ENCODE results near the gene PRPF40A. TPM values are rescaled to one million over a fixed set of nuclear protein-coding genes. Genes with fewer than 3 reads are reported as not detected.

The PRPF40A gene
- total RNA-seq, 6 experiments from 2014 or later: 25.1 to 54.3 (median 40.2) TPM

GRCh38 chr2:152622219-152622618 lies 95.0 kb downstream of the PRPF40A start:
- H3K27ac ChIP-seq: no peak overlapping the region
- H3K9me3 ChIP-seq: no peaks in the 10 kb centered on the region
- WGBS (ENCODE audit: insufficient coverage, low coverage, low lambda C conversion rate, missing lambda C conversion rate): 63% methylated on average over 2 of the region's 3 CpGs
- no peak overlapping the region for H3K4me3 ChIP-seq
- DNase-seq: no peak
- H3K4me1 ChIP-seq: no peaks in the 10 kb centered on the region
- H3K36me3 ChIP-seq: peaks cover 0 to 2% (median 0%) of the 10 kb centered on the region in 4 donors
- intact Hi-C loops (cut with DNase I): no loop called here
- ATAC-seq: no peak
- no peaks in the 10 kb centered on the region for H3K27me3 ChIP-seq
- TF ChIP-seq CTCF (IDR thresholded peaks at IDR 0.05) (no peak), POLR2A (IDR thresholded peaks at IDR 0.05) (no peak)

DNA sequence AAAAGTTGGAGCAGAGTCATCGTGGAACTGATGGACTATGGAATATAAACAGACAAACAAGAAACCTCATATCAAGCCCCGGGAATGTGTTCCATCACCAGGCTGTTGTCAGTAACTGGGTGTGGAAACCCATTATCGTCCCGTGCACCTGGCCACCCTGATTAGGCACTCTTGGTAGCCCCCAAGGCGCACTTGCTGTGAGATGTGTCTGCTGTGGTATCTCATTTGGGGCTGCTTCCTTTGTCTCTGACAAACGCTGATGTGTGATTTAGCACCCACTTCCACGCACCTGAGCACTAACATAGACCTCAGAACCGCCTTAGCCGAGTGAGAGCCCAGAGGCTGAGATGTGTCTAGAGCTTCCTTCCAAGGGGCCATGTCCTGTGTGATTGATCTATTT lies 96.3 kb downstream of the PRPF40A start:
- Histone ChIP-seq H3K9me3 (no peaks in the 10 kb centered on the region), H3K4me1 (no peaks in the 10 kb centered on the region), H3K27ac (no peak overlapping the region), H3K27me3 (no peaks in the 10 kb centered on the region), H3K4me3 (no peak overlapping the region), H3K36me3 (peaks cover 0 to 2% (median 0%) of the 10 kb centered on the region in 4 donors)
- ATAC-seq (no peak), DNase-seq (no peak)
- WGBS (ENCODE audit: insufficient coverage, low coverage, low lambda C conversion rate, missing lambda C conversion rate): 67% methylated on average over 2 of the region's 9 CpGs
- intact Hi-C loops (cut with DNase I): no loop called here
- no peak for TF ChIP-seq CTCF (IDR thresholded peaks at IDR 0.05)
- no peak for TF ChIP-seq POLR2A (IDR thresholded peaks at IDR 0.05)

DNA sequence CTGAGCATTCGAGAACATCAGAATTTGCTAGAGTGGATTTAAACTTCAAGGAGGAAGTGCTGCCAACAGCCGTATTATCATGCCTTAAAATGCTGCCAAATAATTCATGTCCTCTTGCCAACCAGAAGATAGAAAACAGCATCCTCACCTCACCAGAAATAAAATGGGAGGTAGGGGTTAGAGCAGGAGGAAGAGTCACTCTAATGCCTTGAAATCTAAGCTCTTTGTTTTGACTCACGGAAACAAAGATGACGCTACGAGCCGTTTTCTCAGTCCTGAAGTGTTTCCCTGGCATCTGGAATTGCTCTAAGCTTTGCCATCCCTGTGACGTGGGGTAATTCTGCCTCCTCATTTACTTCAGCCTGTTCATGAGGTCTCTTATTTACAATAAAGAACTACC lies 97.1 kb downstream of the PRPF40A start:
- 56% methylated on average over 3 of the region's 7 CpGs for WGBS (ENCODE audit: insufficient coverage, low coverage, low lambda C conversion rate, missing lambda C conversion rate)
- Histone ChIP-seq H3K4me1 (no peaks in the 10 kb centered on the region), H3K27ac (no peak overlapping the region), H3K4me3 (no peak overlapping the region), H3K9me3 (no peaks in the 10 kb centered on the region), H3K36me3 (peaks cover 0 to 2% (median 0%) of the 10 kb centered on the region in 4 donors), H3K27me3 (no peaks in the 10 kb centered on the region)
- ATAC-seq (no peak), DNase-seq (no peak)
- intact Hi-C loops (cut with DNase I): no loop called here
- TF ChIP-seq CTCF (IDR thresholded peaks at IDR 0.05) (no peak), POLR2A (IDR thresholded peaks at IDR 0.05) (no peak)

DNA sequence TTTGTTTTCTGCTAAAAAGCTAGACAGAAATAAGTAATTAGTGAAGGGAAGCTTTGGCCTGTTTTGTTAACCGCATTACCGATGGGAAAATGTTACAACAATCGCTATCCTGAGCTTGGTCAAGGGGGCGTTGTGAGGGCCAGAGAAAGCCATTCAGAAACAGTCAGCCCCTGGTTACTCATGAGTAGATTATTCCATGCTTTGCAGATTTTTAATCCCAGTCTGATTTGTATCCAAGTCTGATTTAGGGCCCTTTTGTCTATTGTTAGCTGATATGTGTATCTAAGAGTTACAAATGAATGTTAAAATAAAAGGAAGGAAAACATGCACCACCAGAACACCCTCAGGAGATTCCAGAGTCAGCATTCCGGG lies 99.1 kb downstream of the PRPF40A start:
- peaks cover 0 to 2% (median 0%) of the 10 kb centered on the region in 4 donors for H3K36me3 ChIP-seq
- WGBS (ENCODE audit: insufficient coverage, low coverage, low lambda C conversion rate, missing lambda C conversion rate): 80% methylated on average over 5 of the region's 5 CpGs
- H3K27ac ChIP-seq: no peak overlapping the region

More for the DNA sequence above, 99.1 kb downstream of the PRPF40A start:
- no peak for DNase-seq
- Histone ChIP-seq H3K9me3 (no peaks in the 10 kb centered on the region), H3K27me3 (no peaks in the 10 kb centered on the region), H3K4me1 (no peaks in the 10 kb centered on the region), H3K4me3 (no peak overlapping the region)
- TF ChIP-seq CTCF (IDR thresholded peaks at IDR 0.05): no peak
- no peak for TF ChIP-seq POLR2A (IDR thresholded peaks at IDR 0.05)
- ATAC-seq: no peak
- intact Hi-C loops (cut with DNase I): no loop called here

All from right lobe of liver (tissue), 6 donors.